GM18907 (cell line): ENCODE results near the gene SGMS1.
"Not testable (repeated sequence)": the region's sequence is repeated elsewhere in the genome, so short reads cannot be mapped to it uniquely, and the experiment has no call there.

Source experiments
- ATAC-seq: cut with Tn5 transposase; IDR thresholded peaks from one replicate; pipeline ENCODE4 v1.9.1; 2021; ENCODE audit warnings: mild to moderate bottlenecking, moderate library complexity; ENCODE audit not compliant: unreplicated experiment

The SGMS1 gene

DNA sequence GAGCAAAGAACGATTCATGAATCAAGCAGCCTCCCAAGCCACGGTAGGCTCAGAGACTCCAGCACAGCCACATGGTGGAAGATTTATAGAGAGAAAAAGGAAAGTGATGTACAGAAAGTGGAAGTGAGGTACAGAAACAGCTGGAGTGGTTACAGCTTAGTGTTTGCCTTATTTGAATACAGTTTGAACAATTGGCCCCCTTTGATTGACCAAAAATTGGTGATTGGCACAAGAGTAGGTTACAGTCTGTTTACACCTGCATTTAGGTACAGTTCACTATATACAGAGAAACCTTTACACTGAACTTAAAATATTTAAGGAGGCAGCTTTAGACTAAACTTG is 236.1 kb downstream of the SGMS1 start:
- peak; percentile 68 for ATAC-seq

- ATAC-seq: peak; percentile 1
Observed at GRCh38 chr10:50387007-50387731, 236.6 kb downstream of the SGMS1 start.

DNA sequence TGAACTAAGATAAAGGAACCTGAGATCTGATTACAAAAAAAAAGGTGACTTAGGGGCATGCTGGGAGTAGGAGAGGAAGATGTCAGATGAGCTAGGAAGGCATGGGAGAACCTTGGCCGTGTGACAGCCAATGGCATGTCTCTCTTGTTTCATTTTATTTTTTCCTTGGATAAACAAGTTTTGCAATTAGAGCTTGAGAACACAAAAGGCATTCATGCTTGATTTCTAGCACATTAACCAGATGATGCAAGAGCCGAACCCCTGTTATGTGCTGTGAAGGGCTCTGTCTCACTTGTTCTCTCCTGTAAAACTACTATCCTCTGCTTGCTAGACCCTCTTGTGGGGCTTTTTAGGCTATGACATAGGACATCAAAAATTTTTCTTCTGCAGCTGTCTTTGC is 238.1 kb downstream of the SGMS1 start:
- ATAC-seq: no peak

DNA sequence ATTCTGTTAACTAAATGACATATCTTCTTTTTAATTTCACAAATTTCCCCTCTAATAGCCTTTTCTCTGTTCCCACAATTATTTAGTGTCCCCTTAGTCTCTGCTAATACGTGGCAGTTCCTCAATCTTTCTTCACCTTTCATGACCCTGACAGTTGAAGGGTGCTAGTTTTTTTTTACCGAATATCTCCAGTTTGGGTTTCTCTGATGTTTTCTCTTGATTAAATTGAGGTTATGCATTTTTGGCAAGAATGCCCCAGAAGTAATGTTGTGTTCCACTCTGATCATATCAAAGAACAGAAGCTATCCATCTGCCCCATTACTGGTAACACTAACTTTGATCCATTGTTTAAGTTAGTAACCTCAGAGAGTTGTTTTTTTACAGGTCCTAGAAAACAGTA is 238.9 kb downstream of the SGMS1 start:
- no peak for ATAC-seq

- ATAC-seq: no peak
Observed at GRCh38 chr10:50384238-50384637, 239.5 kb downstream of the SGMS1 start.

DNA sequence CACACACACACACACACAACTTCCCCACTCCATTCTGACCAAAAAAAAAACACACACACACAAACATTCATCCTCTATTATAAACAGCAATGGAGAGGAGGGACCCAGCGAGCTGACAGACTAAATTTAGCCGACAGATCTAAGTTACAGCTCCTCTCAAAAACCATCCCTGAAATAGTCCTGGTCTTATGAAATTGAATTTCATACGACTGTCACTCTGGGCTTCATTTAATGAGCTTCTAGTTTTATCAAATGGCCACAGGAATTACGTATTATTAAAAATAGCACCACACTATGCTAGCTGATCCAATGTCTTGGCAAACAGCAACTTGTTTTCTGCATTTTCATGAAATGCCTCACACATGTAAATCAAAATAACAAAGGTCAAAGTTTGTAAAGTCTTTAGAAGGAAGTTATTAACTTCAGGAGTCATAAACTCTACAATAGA is 241.2 kb downstream of the SGMS1 start:
- no peak for ATAC-seq

GRCh38 chr10:50381642-50382041 is 242.1 kb downstream of the SGMS1 start:
- ATAC-seq: no peak

GRCh38 chr10:50379616-50380015 is 244.1 kb downstream of the SGMS1 start:
- ATAC-seq: no peak

- no peak for ATAC-seq
Observed at GRCh38 chr10:50375745-50376144, 248.0 kb downstream of the SGMS1 start.

DNA sequence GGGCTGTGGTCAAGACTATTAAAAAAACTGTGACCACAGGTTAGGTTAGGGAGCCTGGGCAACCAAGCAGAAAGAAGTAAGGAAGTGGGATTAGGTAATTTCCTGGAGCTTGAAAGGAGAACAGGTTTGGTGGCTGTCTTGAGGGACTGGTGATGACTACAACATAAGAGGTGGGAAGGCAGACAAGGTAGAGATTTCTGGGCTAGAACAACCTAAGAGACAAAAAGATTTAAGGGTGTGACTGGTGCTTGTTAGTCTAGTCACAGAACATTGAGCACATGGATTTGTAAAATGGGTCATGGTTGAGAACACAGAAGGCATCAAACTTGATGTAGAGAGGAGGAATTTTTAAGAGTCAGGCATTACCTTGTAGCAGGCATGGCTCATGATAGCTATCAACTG is 248.7 kb downstream of the SGMS1 start:
- no peak for ATAC-seq

GRCh38 chr10:50373821-50374501 is 249.8 kb downstream of the SGMS1 start:
- no peak for ATAC-seq

GRCh38 chr10:50369931-50370330 is 253.8 kb downstream of the SGMS1 start:
- no peak for ATAC-seq

DNA sequence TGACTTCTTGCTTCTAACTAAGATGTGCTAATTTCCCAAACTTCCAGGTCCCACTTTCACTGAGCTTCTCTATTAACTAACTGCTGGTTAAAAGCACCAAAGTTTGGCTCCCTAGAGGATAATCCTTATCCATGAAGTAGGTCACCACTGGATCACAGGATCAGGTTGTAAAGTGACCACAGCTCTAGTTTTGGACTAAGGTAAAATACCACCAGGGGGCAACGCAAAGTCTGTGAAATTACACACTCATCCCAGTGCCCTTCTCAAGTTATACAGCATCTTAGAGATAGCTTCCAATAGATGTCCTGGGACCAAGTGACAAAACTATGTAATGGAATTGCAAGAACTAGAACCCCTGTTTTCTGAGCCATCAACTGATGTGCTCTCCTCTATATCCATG is 256.0 kb downstream of the SGMS1 start:
- no peak for ATAC-seq

GRCh38 chr10:50366421-50366820 is 257.3 kb downstream of the SGMS1 start:
- not testable (repeated sequence) for ATAC-seq

DNA sequence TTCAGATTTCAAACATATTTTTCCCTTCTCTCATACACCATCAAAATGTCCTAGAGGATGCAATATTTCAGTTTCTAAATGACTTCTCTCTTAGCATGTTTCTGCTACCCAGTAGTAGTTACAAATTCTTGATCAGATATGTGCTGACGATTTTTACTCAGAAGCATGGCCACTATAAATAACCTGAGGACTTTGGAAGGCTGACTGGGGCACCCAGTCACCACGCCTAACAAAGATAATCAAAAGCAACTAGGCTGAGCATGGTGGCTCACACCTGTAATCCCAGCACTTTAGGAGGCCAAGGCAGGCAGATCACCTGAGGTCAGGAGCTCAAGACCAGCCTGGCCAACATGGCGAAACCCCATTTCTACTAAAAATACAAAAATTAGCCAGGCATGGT is 259.0 kb downstream of the SGMS1 start:
- peak; percentile 28 for ATAC-seq

DNA sequence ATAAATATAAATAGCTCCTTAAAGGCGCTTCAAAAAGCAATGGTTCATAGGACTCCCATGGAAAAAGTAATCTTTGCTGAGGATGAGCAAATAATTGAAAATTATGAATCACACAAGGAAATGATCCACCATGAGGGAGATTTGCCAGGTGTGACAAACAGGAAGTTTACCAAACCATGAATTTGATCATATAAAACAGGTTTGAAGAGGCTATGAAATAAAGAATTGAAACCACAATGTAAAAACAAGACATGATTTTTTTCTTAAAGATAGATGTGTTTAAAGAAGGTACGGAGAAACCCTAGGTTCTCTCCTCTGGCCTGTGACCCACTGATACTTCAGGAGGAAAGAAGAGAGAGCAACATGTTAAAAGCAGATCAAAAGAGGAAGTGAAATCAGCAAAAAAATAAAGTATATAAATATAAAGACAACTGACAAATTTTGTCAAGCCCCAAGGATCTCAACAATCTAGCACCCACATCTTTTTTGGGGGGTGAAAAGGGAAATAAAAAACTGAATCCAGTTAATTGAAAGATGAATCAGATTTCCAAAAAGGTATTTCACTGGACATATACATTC is 261.1 kb downstream of the SGMS1 start:
- peak; percentile 81 for ATAC-seq

DNA sequence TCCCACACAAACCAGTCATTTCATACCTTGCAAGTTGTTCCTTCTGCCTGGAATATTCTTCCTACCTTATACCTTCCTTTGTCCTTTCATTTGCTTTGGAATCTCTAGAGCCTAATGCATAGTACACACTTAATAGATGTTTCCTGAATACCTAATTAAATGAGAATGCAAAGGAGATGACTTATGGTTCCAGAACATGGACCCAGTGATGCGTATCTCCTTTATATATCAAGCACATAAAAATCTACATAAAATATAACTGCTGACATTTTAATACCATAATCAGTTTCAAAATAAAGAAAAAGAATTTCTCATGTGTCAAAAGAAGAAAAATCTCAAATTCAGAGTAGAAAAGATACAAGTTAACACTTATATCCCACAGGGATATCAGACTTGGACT is 261.8 kb downstream of the SGMS1 start:
- no peak for ATAC-seq

DNA sequence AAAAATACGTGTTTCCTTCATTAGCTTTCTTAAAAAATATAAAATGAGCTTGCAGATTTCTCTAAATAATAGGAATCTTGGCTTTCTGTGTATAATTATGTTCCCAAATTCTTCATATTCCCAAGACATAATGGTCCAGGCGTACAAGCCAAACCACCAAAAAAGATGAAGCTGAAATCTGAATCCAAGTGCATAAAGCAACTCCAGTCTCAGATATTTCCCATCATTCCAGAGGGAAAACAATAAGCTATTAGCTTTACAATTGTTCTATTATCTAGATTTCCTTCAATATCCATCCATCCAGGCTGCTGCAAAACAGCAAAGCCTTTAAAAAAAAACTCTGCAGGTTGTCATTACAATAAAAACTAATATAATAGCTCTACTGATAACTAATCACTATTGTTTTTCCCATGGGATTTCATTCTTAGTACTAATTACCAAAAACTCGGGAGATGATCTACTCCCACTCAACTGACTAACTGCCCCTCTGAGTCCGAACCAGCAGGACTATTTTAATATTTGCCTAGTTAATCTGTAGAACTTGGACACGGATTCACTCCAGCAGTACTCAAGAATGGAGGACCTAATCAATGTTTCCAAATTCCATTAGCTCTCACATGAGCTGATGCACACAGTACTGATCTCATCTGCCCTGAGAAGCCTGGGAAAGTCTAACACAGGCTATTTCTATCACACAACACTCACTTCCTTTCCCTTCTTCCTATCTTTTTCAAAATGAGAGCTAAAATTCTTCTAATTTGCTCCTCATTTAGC is 263.5 kb downstream of the SGMS1 start:
- ATAC-seq: no peak

DNA sequence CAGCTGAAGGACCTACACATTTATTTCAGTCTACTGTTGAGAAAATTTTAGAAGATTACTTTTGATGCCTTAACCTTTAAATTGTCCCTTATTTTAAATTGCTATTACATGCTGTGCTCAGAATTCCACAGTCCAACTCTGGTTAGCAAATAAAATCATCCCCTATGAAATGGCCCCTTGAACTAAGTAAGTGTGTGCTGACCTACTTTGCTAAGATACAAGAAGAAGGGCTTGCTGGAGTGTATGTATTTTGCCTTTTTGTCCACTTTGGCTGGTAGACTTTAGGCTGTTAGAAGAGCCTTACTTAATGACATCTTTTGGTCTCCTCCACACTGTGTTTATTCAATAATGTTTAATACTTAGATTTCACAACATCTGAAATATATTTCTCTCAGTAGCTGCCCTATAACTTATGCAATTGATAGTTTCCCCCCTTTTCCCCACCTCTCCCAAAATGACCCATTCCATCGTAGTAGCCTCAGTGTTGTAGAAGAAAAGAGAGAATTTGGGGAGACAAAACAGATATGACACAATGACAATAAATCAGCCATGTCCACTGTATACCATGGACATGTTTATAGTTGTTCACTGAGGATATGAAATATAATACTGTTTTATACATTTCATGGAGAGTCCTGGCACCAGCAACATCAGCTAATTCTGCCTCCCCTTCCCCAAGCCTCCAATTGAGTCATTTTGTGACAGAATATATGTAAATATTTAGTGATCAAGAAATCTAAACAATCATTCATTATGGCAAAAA is 264.6 kb downstream of the SGMS1 start:
- ATAC-seq: no peak

DNA sequence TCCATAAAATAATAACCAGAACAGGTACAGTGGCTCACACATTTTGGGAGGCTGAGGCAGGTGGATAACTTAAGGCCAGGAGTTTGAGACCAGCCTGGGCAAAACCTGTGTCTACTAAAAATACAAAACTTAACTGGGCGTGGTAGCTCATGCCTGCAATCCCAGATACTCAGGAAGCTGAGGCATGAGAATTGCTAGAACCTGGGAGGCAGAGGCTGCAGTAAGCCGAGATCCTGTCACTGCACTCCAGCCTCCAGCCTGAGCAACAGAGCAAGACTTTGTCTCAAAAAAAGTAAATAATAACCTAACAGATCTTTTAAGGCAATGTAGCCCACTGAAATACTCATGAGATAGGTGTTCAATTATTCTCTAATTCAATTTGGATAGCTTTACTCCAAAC is 265.3 kb downstream of the SGMS1 start:
- ATAC-seq: no peak

DNA sequence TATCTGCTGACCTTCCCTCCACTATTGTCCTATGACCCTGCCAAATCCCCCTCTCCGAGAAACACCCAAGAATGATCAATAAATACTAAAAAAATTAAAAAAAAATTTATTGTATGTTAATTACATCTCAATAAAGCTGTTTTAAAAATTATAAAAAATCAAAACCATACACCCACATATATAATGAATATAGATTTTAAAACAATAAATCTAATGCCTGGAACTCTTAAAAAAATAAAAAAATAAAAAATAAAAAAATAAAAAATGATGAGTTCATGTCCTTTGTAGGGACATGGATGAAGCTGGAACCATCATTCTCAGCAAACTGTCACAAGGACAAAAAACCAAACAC is 267.3 kb downstream of the SGMS1 start:
- ATAC-seq: not testable (repeated sequence)
